Gastroesophageal sphincter (tissue), 3 donors: Measurements from ENCODE around the gene AMY1B.
"Not testable (repeated sequence)": the region's sequence is repeated elsewhere in the genome, so short reads cannot be mapped to it uniquely, and the experiment has no call there.

ENCODE experiments used
- CTCF ChIP-seq, 4 experiments: fragments of 200-600 bp in 2 of 4; fragments of 450-650 bp in 2 of 4; sonication (generic) in 1 of 4; IDR thresholded peaks; one replicate each; pipeline ENCODE4 v1.5.1; 2017 to 2019; ENCODE audit warnings: antibody characterized with exemption in 4 of 4, mild to moderate bottlenecking in 2 of 4, moderate library complexity in 2 of 4
- POLR2AphosphoS5 ChIP-seq: sonication (generic); formaldehyde crosslinking; IDR thresholded peaks from one replicate; pipeline ENCODE4 v1.6.1; 2017; ENCODE audit warnings: antibody characterized with exemption

GRCh38 chr1:103701256-103701655, 5.2 kb upstream of the AMY1B start:
- not testable (repeated sequence) for TF ChIP-seq CTCF (IDR thresholded peaks at IDR 0.05); POLR2AphosphoS5
